ENCODE results near the gene CYTH4.

- TF ChIP-seq CTCF (IDR thresholded peaks at IDR 0.05 in 2 of 3, conservative IDR thresholded peaks at IDR 0.05 in 1 of 3; ENCODE audit: control insufficient read depth in 2 of 3, extremely low read depth in 1 of 3, insufficient read depth in 1 of 3, low read depth in 3 of 3, low read length in 3 of 3): no peak
- no peak for TF ChIP-seq POLR2A (IDR thresholded peaks at IDR 0.05; ENCODE audit: low read depth, low read length)
- TF ChIP-seq USF1 (IDR thresholded peaks at IDR 0.05; ENCODE audit: borderline replicate concordance, extremely low read length, insufficient read depth, low read depth, low read length): no peak
- no peak for TF ChIP-seq YY1 (IDR thresholded peaks at IDR 0.05; ENCODE audit: low read depth, low read length)
These were observed 9.4 kb downstream of the CYTH4 start for GRCh38 chr22:37291559-37292298.

Measured in GM12878 (cell line).